ENCODE measurements around the gene HOXA3.
A peak's percentile ranks its signal among the peaks of the same experiment; 100 is the strongest.

Gene HOXA3

GRCh38 chr7:27159266-27160144 is 7.1 kb upstream of the HOXA3 start:
- CTCF ChIA-PET: interaction anchor here (0.6 to 4.1 kb wide), 17 partner anchors 9 to 1266 kb away, joined by 3 to 41 read pairs (median 6); partner anchors contain the start of genes HOXA10, HOXA11 and HOXA6
- DNase-seq: peak in 1 of 3 donors; percentile 63

GRCh38 chr7:27158436-27159265 is 6.3 kb upstream of the HOXA3 start:
- peak in 1 of 3 donors; percentile 41 for DNase-seq
- H3K4me3 ChIP-seq (ENCODE audit: control insufficient read depth in 1 of 7, extremely low read depth in 1 of 7, insufficient read depth in 4 of 7, low read depth in 2 of 7, low read length in 6 of 7): peak overlapping the region in 6 of 7 experiments; percentile 32 to 100 (median 88)
- POLR2A ChIA-PET: interaction anchor here (0.8 to 1.4 kb wide), 7 partner anchors 10 to 959 kb away, joined by 3 to 4 read pairs (median 3); no protein-coding TSS in a partner anchor
- WGBS (ENCODE audit: insufficient coverage): 4% methylated on average over 28 of the region's 35 CpGs
- peaks cover 14 to 81% (median 76%) of the 10 kb centered on the region in 4 experiments for H3K4me1 ChIP-seq (ENCODE audit: control extremely low read depth in 1 of 4, control insufficient read depth in 4 of 4, insufficient read depth in 4 of 4, low read length in 3 of 4)
- CTCF ChIA-PET: interaction anchor here (0.6 to 4.1 kb wide), 23 partner anchors 9 to 1265 kb away, joined by 3 to 41 read pairs (median 5); partner anchors contain the start of genes HOXA10, HOXA11 and HOXA6
- peak overlapping the region; percentile 86 to 96 for H3K27ac ChIP-seq (ENCODE audit: insufficient read depth in 1 of 2, low read depth in 1 of 2, low read length in 2 of 2, poor library complexity in 1 of 2, severe bottlenecking in 2 of 2)
- peaks cover 0 to 37% (median 7%) of the 10 kb centered on the region in 4 experiments for H3K36me3 ChIP-seq (ENCODE audit: control insufficient read depth in 4 of 4, insufficient read depth in 4 of 4, low read length in 3 of 4)
- H3K27me3 ChIP-seq (replicated peaks in 2 of 5; ENCODE audit: control insufficient read depth in 4 of 5, insufficient read depth in 5 of 5, low read length in 4 of 5): no peaks in the 10 kb centered on the region
- H3K9me3 ChIP-seq (ENCODE audit: control extremely low read depth in 1 of 5, control insufficient read depth in 4 of 5, insufficient read depth in 2 of 5, low read depth in 1 of 5, low read length in 4 of 5): no peaks in the 10 kb centered on the region

More at GRCh38 chr7:27159266-27160144, 7.1 kb upstream of the HOXA3 start:
- WGBS (ENCODE audit: insufficient coverage): 5% methylated on average over 20 of the region's 27 CpGs
- Histone ChIP-seq H3K27me3 (replicated peaks in 2 of 5; ENCODE audit: control insufficient read depth in 4 of 5, insufficient read depth in 5 of 5, low read length in 4 of 5) (no peaks in the 10 kb centered on the region), H3K36me3 (ENCODE audit: control insufficient read depth in 4 of 4, insufficient read depth in 4 of 4, low read length in 3 of 4) (peaks cover 0 to 39% (median 11%) of the 10 kb centered on the region in 4 experiments), H3K4me1 (ENCODE audit: control extremely low read depth in 1 of 4, control insufficient read depth in 4 of 4, insufficient read depth in 4 of 4, low read length in 3 of 4) (peaks cover 14 to 79% (median 70%) of the 10 kb centered on the region in 4 experiments), H3K4me3 (ENCODE audit: control insufficient read depth in 1 of 7, extremely low read depth in 1 of 7, insufficient read depth in 4 of 7, low read depth in 2 of 7, low read length in 6 of 7) (peak overlapping the region; percentile 6 to 100 (median 88)), H3K9me3 (ENCODE audit: control extremely low read depth in 1 of 5, control insufficient read depth in 4 of 5, insufficient read depth in 2 of 5, low read depth in 1 of 5, low read length in 4 of 5) (no peaks in the 10 kb centered on the region), H3K27ac (ENCODE audit: insufficient read depth in 1 of 2, low read depth in 1 of 2, low read length in 2 of 2, poor library complexity in 1 of 2, severe bottlenecking in 2 of 2) (peak overlapping the region; percentile 86 to 96)
- POLR2A ChIA-PET: interaction anchor here (0.8 to 1.4 kb wide), 6 partner anchors 9 to 960 kb away, joined by 3 to 4 read pairs (median 3); no protein-coding TSS in a partner anchor

GRCh38 chr7:27157702-27158431 is 5.5 kb upstream of the HOXA3 start:
- H3K36me3 ChIP-seq (ENCODE audit: control insufficient read depth in 4 of 4, insufficient read depth in 4 of 4, low read length in 3 of 4): peaks cover 0 to 29% (median 3%) of the 10 kb centered on the region in 4 experiments
- WGBS (ENCODE audit: insufficient coverage): 10% methylated on average over 18 of the region's 30 CpGs
- H3K9me3 ChIP-seq (ENCODE audit: control extremely low read depth in 1 of 5, control insufficient read depth in 4 of 5, insufficient read depth in 2 of 5, low read depth in 1 of 5, low read length in 4 of 5): no peaks in the 10 kb centered on the region
- ChIA-PET CTCF (interaction anchor here (0.7 to 4.1 kb wide), 17 partner anchors 8 to 1265 kb away, joined by 3 to 41 read pairs (median 6); partner anchors contain the start of gene HOXA9), POLR2A (interaction anchor here (1.0 to 1.6 kb wide), 3 partner anchors 8 to 788 kb away, joined by 3 to 9 read pairs (median 4); partner anchors contain the start of gene HOXA9)
- DNase-seq: peak in 1 of 3 donors; percentile 63
- peaks cover 11 to 88% (median 79%) of the 10 kb centered on the region in 4 experiments for H3K4me1 ChIP-seq (ENCODE audit: control extremely low read depth in 1 of 4, control insufficient read depth in 4 of 4, insufficient read depth in 4 of 4, low read length in 3 of 4)
- peak overlapping the region; percentile 86 to 96 for H3K27ac ChIP-seq (ENCODE audit: insufficient read depth in 1 of 2, low read depth in 1 of 2, low read length in 2 of 2, poor library complexity in 1 of 2, severe bottlenecking in 2 of 2)
- H3K27me3 ChIP-seq (replicated peaks in 2 of 5; ENCODE audit: control insufficient read depth in 4 of 5, insufficient read depth in 5 of 5, low read length in 4 of 5): no peaks in the 10 kb centered on the region
- H3K4me3 ChIP-seq (ENCODE audit: control insufficient read depth in 1 of 7, extremely low read depth in 1 of 7, insufficient read depth in 4 of 7, low read depth in 2 of 7, low read length in 6 of 7): peak overlapping the region in 6 of 7 experiments; percentile 32 to 100 (median 88)

DNA sequence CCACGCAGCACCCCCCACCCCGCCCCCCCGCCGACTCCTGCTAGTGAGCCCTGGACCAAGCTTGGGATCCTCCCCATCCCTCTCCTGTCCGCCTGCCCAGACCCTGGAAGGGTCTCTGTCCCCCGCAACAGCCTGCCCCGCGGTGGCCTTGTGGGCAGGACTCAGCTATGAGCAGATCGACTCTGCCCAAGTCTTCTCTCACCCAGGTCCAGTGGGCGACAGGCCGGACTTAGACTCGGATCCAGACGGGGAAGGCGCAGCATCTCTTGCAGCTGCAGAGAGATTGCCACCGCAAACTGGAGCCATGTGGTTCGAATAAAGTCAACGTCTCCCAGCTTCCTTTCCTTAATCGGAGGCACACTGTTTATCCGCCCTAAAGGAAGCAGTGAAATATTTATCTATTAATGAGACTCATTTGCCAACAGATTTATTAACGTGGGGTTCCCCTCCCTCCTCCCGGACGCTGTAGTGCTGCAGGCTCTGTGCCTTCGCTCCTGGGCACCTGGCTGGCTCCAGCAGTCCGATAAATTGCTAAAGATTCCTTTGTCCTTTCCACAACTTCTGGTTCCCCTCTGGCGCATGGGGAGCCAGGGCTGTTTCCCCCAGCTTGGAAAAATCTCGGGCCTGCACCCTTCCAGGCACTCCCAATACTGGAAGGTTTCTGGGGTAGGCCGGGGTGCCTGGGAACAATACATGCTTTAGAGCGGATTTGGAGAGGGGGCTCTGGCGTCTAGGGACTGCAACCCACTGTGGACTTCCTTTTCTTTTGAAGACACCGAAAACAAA is 4.7 kb upstream of the HOXA3 start:
- H3K4me3 ChIP-seq (ENCODE audit: control insufficient read depth in 1 of 7, extremely low read depth in 1 of 7, insufficient read depth in 4 of 7, low read depth in 2 of 7, low read length in 6 of 7): peak overlapping the region; percentile 28 to 100 (median 82)
- 3% methylated on average over 19 of the region's 30 CpGs for WGBS (ENCODE audit: insufficient coverage)
- ChIA-PET CTCF (interaction anchor here (0.7 to 4.1 kb wide), 17 partner anchors 9 to 1264 kb away, joined by 3 to 41 read pairs (median 6); partner anchors contain the start of gene HOXA9), POLR2A (interaction anchor here (0.9 to 1.6 kb wide), 3 partner anchors 9 to 781 kb away, joined by 3 to 9 read pairs (median 3); partner anchors contain the start of genes HOXA4 and HOXA9)
- DNase-seq: peak in 1 of 3 donors; percentile 72
- peaks cover 4 to 89% (median 79%) of the 10 kb centered on the region in 4 experiments for H3K4me1 ChIP-seq (ENCODE audit: control extremely low read depth in 1 of 4, control insufficient read depth in 4 of 4, insufficient read depth in 4 of 4, low read length in 3 of 4)
- no peaks in the 10 kb centered on the region for H3K9me3 ChIP-seq (ENCODE audit: control extremely low read depth in 1 of 5, control insufficient read depth in 4 of 5, insufficient read depth in 2 of 5, low read depth in 1 of 5, low read length in 4 of 5)
- H3K27me3 ChIP-seq (replicated peaks in 2 of 5; ENCODE audit: control insufficient read depth in 4 of 5, insufficient read depth in 5 of 5, low read length in 4 of 5): no peaks in the 10 kb centered on the region
- peaks cover 0 to 21% (median 0%) of the 10 kb centered on the region in 4 experiments for H3K36me3 ChIP-seq (ENCODE audit: control insufficient read depth in 4 of 4, insufficient read depth in 4 of 4, low read length in 3 of 4)
- H3K27ac ChIP-seq (ENCODE audit: insufficient read depth in 1 of 2, low read depth in 1 of 2, low read length in 2 of 2, poor library complexity in 1 of 2, severe bottlenecking in 2 of 2): peak overlapping the region; percentile 86 to 96

GRCh38 chr7:27156508-27156898 is 4.1 kb upstream of the HOXA3 start, which contains the start of gene HOXA7:
TSS of gene HOXA7 (minus strand) at chr7:27156675. CDS start at chr7:27156545, 130 bp downstream.
- H3K4me1 ChIP-seq (ENCODE audit: control extremely low read depth in 1 of 4, control insufficient read depth in 4 of 4, insufficient read depth in 4 of 4, low read length in 3 of 4): peaks cover 4 to 85% (median 76%) of the 10 kb centered on the region in 4 experiments
- peak; percentile 83 to 94 (median 92) for DNase-seq
- peak within 1 kb of the TSS; percentile 86 to 96 for H3K27ac ChIP-seq (ENCODE audit: insufficient read depth in 1 of 2, low read depth in 1 of 2, low read length in 2 of 2, poor library complexity in 1 of 2, severe bottlenecking in 2 of 2)
- ChIA-PET CTCF (interaction anchor here (0.7 to 4.1 kb wide), 15 partner anchors 9 to 1263 kb away, joined by 3 to 41 read pairs (median 6); partner anchors contain the start of gene HOXA9), POLR2A (interaction anchor here (0.9 to 1.6 kb wide), 4 partner anchors 9 to 957 kb away, joined by 3 to 9 read pairs (median 3); partner anchors contain the start of genes HOXA4 and HOXA9)
- H3K36me3 ChIP-seq (ENCODE audit: control insufficient read depth in 4 of 4, insufficient read depth in 4 of 4, low read length in 3 of 4): peaks cover 0 to 17% (median 0%) of the 10 kb centered on the region in 4 experiments
- peak within 1 kb of the TSS; percentile 32 to 100 (median 82) for H3K4me3 ChIP-seq (ENCODE audit: control insufficient read depth in 1 of 7, extremely low read depth in 1 of 7, insufficient read depth in 4 of 7, low read depth in 2 of 7, low read length in 6 of 7)
- H3K9me3 ChIP-seq (ENCODE audit: control extremely low read depth in 1 of 5, control insufficient read depth in 4 of 5, insufficient read depth in 2 of 5, low read depth in 1 of 5, low read length in 4 of 5): no peaks in the 10 kb centered on the region
- 0% methylated on average over 14 of the region's 33 CpGs for WGBS (ENCODE audit: insufficient coverage)
- H3K27me3 ChIP-seq (replicated peaks in 2 of 5; ENCODE audit: control insufficient read depth in 4 of 5, insufficient read depth in 5 of 5, low read length in 4 of 5): no peaks in the 10 kb centered on the region

All from common myeloid progenitor, CD34-positive (primary cell).